ENCODE measurements around the gene COLEC12.

GRCh38 chr18:294566-294965 lies 205.9 kb downstream of the COLEC12 start:
- TF ChIP-seq REST (IDR thresholded peaks at IDR 0.05; ENCODE audit: low read depth), result no peak
- TF ChIP-seq EP300 (IDR thresholded peaks at IDR 0.05; ENCODE audit: borderline replicate concordance), result no peak
